ENCODE measurements around the gene WRAP73.

- TF ChIP-seq POLR2A (IDR thresholded peaks at IDR 0.05) (no peak), CTCF (IDR thresholded peaks at IDR 0.05) (no peak), POLR2AphosphoS5 (IDR thresholded peaks at IDR 0.05) (no peak), EP300 (IDR thresholded peaks at IDR 0.05) (no peak)
Measured at GRCh38 chr1:3606779-3607702, 42.9 kb downstream of the WRAP73 start.
